Natural killer cell (primary cell): ENCODE results near the gene ATXN1. TPM values are rescaled to one million over a fixed set of nuclear protein-coding genes. Genes with fewer than 3 reads are reported as not detected.
A peak's percentile ranks its signal among the peaks of the same experiment; 100 is the strongest.

Experiments used
- ATAC-seq, 3 donors: fragments of 150-1000 bp in 2 of 3; fragments of 200-7000 bp in 1 of 3; cut with Tn5 transposase; 1 replicate in 1 of 3; 2 replicates in 2 of 3; pipeline ENCODE4 v1.10.0; 2021; ENCODE audit warnings: mild to moderate bottlenecking in 2 of 3, moderate library complexity in 2 of 3
- DNase-seq, 2 donors: peaks; one replicate each; pipeline versions ENCODE4 v3.0.0 to v3.0.0-alpha.2; 2013 to 2021; ENCODE audit warnings: mixed read lengths in 1 of 2
- H3K27ac ChIP-seq: one replicate; pipeline ENCODE4 v1.5.1; 2013; ENCODE audit warnings: mild to moderate bottlenecking, low read length
- H3K27me3 ChIP-seq: one replicate; pipeline ENCODE4 v1.6.1; 2013; ENCODE audit warnings: low read length; ENCODE audit not compliant: control insufficient read depth, insufficient read depth
- H3K36me3 ChIP-seq: one replicate; pipeline ENCODE4 v1.6.1; 2013; ENCODE audit warnings: low read length; ENCODE audit not compliant: control insufficient read depth, insufficient read depth
- H3K4me1 ChIP-seq: one replicate; pipeline ENCODE4 v1.6.1; 2013; ENCODE audit warnings: low read length; ENCODE audit not compliant: control insufficient read depth, insufficient read depth
- H3K4me3 ChIP-seq: one replicate; pipeline ENCODE4 v1.5.1; 2013; ENCODE audit warnings: low read length
- H3K9me3 ChIP-seq: one replicate; pipeline ENCODE4 v1.6.1; 2013; ENCODE audit warnings: low read length; ENCODE audit not compliant: control insufficient read depth, insufficient read depth
- H3K27ac Mint-ChIP-seq, 2 donors: one replicate each; pipeline ENCODE4 v1.8.0; 2022; ENCODE audit warnings: mild to moderate bottlenecking in 2 of 2, mixed read lengths in 2 of 2, moderate library complexity in 1 of 2
- H3K27me3 Mint-ChIP-seq, 2 donors: one replicate each; pipeline ENCODE4 v1.8.0; 2022; ENCODE audit warnings: low read depth in 2 of 2, mixed read lengths in 2 of 2
- H3K36me3 Mint-ChIP-seq: one replicate; pipeline ENCODE4 v1.8.0; 2022; ENCODE audit warnings: mixed read lengths
- H3K4me1 Mint-ChIP-seq, 2 donors: one replicate each; pipeline ENCODE4 v1.8.0; 2022; ENCODE audit warnings: mixed read lengths in 2 of 2
- H3K4me3 Mint-ChIP-seq: one replicate; pipeline ENCODE4 v1.8.0; 2022; ENCODE audit warnings: mild to moderate bottlenecking, moderate library complexity, mixed read lengths
- H3K9me3 Mint-ChIP-seq, 2 donors: one replicate each; pipeline ENCODE4 v1.8.0; 2022; ENCODE audit warnings: mixed read lengths in 2 of 2
- CTCF ChIP-seq: fragments of 200-600 bp; IDR thresholded peaks from one replicate; pipeline ENCODE4 v1.8.0; 2022; ENCODE audit warnings: antibody characterized with exemption
- WGBS: methylation state at CpG from one replicate; pipeline ENCODE4 v1.1.7; 2013; ENCODE audit warnings: missing lambda C conversion rate; ENCODE audit not compliant: insufficient coverage; 5-methylcytosine and 5-hydroxymethylcytosine counted together
- intact Hi-C: fragments of 100-400 bp; cut with micrococcal nuclease; formaldehyde crosslinking; loops from one replicate; pipeline ENCODE4 v1.14.2; 2022
- total RNA-seq, 4 donors: library from RNA; stranded (reverse); fragments of 120-200 nt in 1 of 4; gene quantifications; one replicate each; pipeline versions ENCODE4 v1.2.3 to v1.2.4, GENCODE V29; 2013 to 2022

ATXN1 gene
- total RNA-seq, 3 donors from 2014 or later (not counting 1 experiment from before 2014, with no cell fraction given), result 90.4 to 120 (median 97.9) TPM

GRCh38 chr6:16766043-16766536, 4.8 kb upstream of the ATXN1 start:
- peak overlapping the region; percentile 80 to 84 for H3K27ac Mint-ChIP-seq
- intact Hi-C loops, result loop anchor here (5.0 to 10.0 kb wide), 5 partner anchors 34 to 939 kb away; partner anchors contain the start of gene NUP153
- no peak for TF ChIP-seq CTCF

GRCh38 chr6:16765235-16765634, 4.0 kb upstream of the ATXN1 start:
- DNase-seq, result no peak
- Mint-ChIP-seq H3K27ac (peak overlapping the region; percentile 80 to 84), H3K4me1 (peaks cover 54 to 67% of the 10 kb centered on the region in 2 donors), H3K27me3 (no peaks in the 10 kb centered on the region), H3K9me3 (no peaks in the 10 kb centered on the region), H3K36me3 (no peaks in the 10 kb centered on the region), H3K4me3 (no peak overlapping the region)
- WGBS, result no CpG with 5 or more reads among the region's 3 CpGs
- peaks cover 19% of the 10 kb centered on the region for H3K4me1 ChIP-seq
- TF ChIP-seq CTCF, result no peak
- H3K4me3 ChIP-seq, result no peak overlapping the region
- intact Hi-C loops, result loop anchor here (5.0 to 10.0 kb wide), 5 partner anchors 33 to 940 kb away; partner anchors contain the start of gene NUP153
- no peak for ATAC-seq
- no peaks in the 10 kb centered on the region for H3K9me3 ChIP-seq
- no peaks in the 10 kb centered on the region for H3K27me3 ChIP-seq
- no peaks in the 10 kb centered on the region for H3K36me3 ChIP-seq
- H3K27ac ChIP-seq, result no peak overlapping the region

More at GRCh38 chr6:16766043-16766536, 4.8 kb upstream of the ATXN1 start:
- H3K4me1 Mint-ChIP-seq, result peaks cover 63 to 72% of the 10 kb centered on the region in 2 donors
- H3K36me3 ChIP-seq, result no peaks in the 10 kb centered on the region
- H3K27me3 ChIP-seq, result no peaks in the 10 kb centered on the region
- H3K27me3 Mint-ChIP-seq, result no peaks in the 10 kb centered on the region
- H3K36me3 Mint-ChIP-seq, result no peaks in the 10 kb centered on the region
- no peak overlapping the region for H3K27ac ChIP-seq
- no peaks in the 10 kb centered on the region for H3K9me3 Mint-ChIP-seq
- DNase-seq (peak in 1 of 2 donors; percentile 37), ATAC-seq (no peak)
- no peaks in the 10 kb centered on the region for H3K9me3 ChIP-seq
- no peak overlapping the region for H3K4me3 ChIP-seq
- peaks cover 28% of the 10 kb centered on the region for H3K4me1 ChIP-seq
- WGBS, result 0% methylated on average over 1 of the region's 1 CpG
- H3K4me3 Mint-ChIP-seq, result no peak overlapping the region

- no peaks in the 10 kb centered on the region for H3K9me3 ChIP-seq
- H3K27ac ChIP-seq, result peak overlapping the region; percentile 98
- Mint-ChIP-seq H3K36me3 (no peaks in the 10 kb centered on the region), H3K9me3 (no peaks in the 10 kb centered on the region), H3K4me3 (peak overlapping the region; percentile 98), H3K4me1 (peaks cover 51 to 66% of the 10 kb centered on the region in 2 donors), H3K27ac (peak overlapping the region; percentile 95 to 98), H3K27me3 (no peaks in the 10 kb centered on the region)
- peaks cover 15% of the 10 kb centered on the region for H3K4me1 ChIP-seq
- no peaks in the 10 kb centered on the region for H3K36me3 ChIP-seq
- peak; percentile 56 for TF ChIP-seq CTCF
- 76% methylated on average over 1 of the region's 3 CpGs for WGBS
- ATAC-seq, result no peak
- DNase-seq, result peak in 1 of 2 donors; percentile 63
- H3K27me3 ChIP-seq, result no peaks in the 10 kb centered on the region
- no peak overlapping the region for H3K4me3 ChIP-seq
- intact Hi-C loops, result loop anchor here (5.0 to 10.0 kb wide), 7 partner anchors 200 to 940 kb away; partner anchors contain the start of gene NUP153
Measured at GRCh38 chr6:16764188-16764950, 3.1 kb upstream of the ATXN1 start.
